K562 (cell line): ENCODE data around the gene AMMECR1. TPM values are rescaled to one million over a fixed set of nuclear protein-coding genes. Genes with fewer than 3 reads are reported as not detected.

ENCODE experiments used
- E2F8 ChIP-seq: fragments of 450-650 bp; IDR thresholded peaks from 2 replicates; pipeline ENCODE4 v1.7.1; 2018; ENCODE audit warnings: mild to moderate bottlenecking, low read depth; ENCODE audit not compliant: partially characterized antibody
- EP300 ChIP-seq: IDR thresholded peaks from 2 replicates; pipeline ENCODE4 v1.6.1; 2012; ENCODE audit warnings: low read length, improper control_type of control experiment
- ETS1 ChIP-seq: conservative IDR thresholded peaks from 2 replicates; pipeline ENCODE4 v1.6.1; 2011; ENCODE audit warnings: low read depth, mild to moderate bottlenecking, low read length; ENCODE audit not compliant: control insufficient read depth
- GMEB1 ChIP-seq: fragments of 250-450 bp; sonication (Bioruptor Pico); IDR thresholded peaks from 2 replicates; pipeline ENCODE4 v1.4.0; 2020; ENCODE audit warnings: mild to moderate bottlenecking
- NFE2L1 ChIP-seq: fragments of 450-650 bp; IDR thresholded peaks from 2 replicates; pipeline ENCODE4 v1.6.1; 2016; ENCODE audit warnings: missing genetic modification characterization, low read depth, mild to moderate bottlenecking, missing compliant biosample characterization, moderate library complexity, borderline replicate concordance
- ZMIZ1 ChIP-seq, 2 experiments: fragments of 150-350 bp in 1 of 2; IDR thresholded peaks; 2 replicates each; pipeline ENCODE4 v1.6.1; 2012 to 2016; ENCODE audit warnings: low read depth in 2 of 2, low read length in 2 of 2, mild to moderate bottlenecking in 1 of 2, moderate library complexity in 1 of 2
- ZNF253 ChIP-seq: fragments of 250-450 bp; sonication (Bioruptor Pico); conservative IDR thresholded peaks from 2 replicates; pipeline ENCODE4 v1.6.1; 2021; ENCODE audit warnings: mild to moderate bottlenecking
- polyA plus RNA-seq, 8 experiments: library from polyadenylated mRNA; depleted of rRNA in 4 of 8; stranded (reverse) in 5 of 8; unstranded in 3 of 8; fragments of >200 nt; fragmentation: Nextera tagmentation in 2 of 8; fragmentation: Illumina TruSeq in 1 of 8; extraction: Ambion mirVana in 2 of 8; extraction: Trizol in 1 of 8; gene quantifications; 2 replicates each; pipeline versions ENCODE4 v1.2.1 to v1.2.3, GENCODE V29; 2011 to 2014; ENCODE audit warnings: inconsistent platforms in 1 of 8, missing spikeins in 1 of 8
- total RNA-seq, 7 experiments: library from RNA; depleted of rRNA in 6 of 7; stranded (reverse); fragments of >200 nt in 6 of 7; fragmentation: Illumina TruSeq in 2 of 7; extraction: Trizol in 2 of 7; gene quantifications; 2 replicates each; pipeline versions ENCODE4 v1.2.1 to v1.2.3, GENCODE V29; 2011 to 2021; ENCODE audit warnings: low replicate concordance in 1 of 7

The AMMECR1 gene
- total and polyA plus RNA-seq, 9 of the 15 experiments (the other 6 are each of a cell fraction or from before 2014, with no cell fraction given), result 13.9 to 36.7 (median 23.6) TPM

- TF ChIP-seq GMEB1 (no peak), NFE2L1 (no peak), EP300 (no peak), ETS1 (no peak), ZMIZ1 (IDR thresholded peaks at IDR 0.05; ENCODE audit: low read depth in 2 of 2, low read length in 2 of 2) (no peak), ZNF253 (CRISPR knock-in tag) (no peak), E2F8 (no peak)
Measured at GRCh38 chrX:110320381-110320987, 2.6 kb upstream of the AMMECR1 start (continued).
